Kidney (tissue), 14 donors: ENCODE results near the gene CRYBG2. TPM values are rescaled to one million over a fixed set of nuclear protein-coding genes. Genes with fewer than 3 reads are reported as not detected.
"Not testable (repeated sequence)": the region's sequence is repeated elsewhere in the genome, so short reads cannot be mapped to it uniquely, and the experiment has no call there.

ENCODE experiments used
- DNase-seq, 5 donors: peaks; one replicate each; pipeline ENCODE4 v3.0.0-alpha.2; 2013 to 2020
- FAIRE-seq: peaks from 2 replicates; lab custom pipeline; 2012; peaks lifted over from hg19 to GRCh38; lab: Jason Lieb, UNC
- H3K27ac ChIP-seq, 2 donors: one replicate each; pipeline ENCODE4 v1.7.0; 2013; ENCODE audit warnings: low read depth in 2 of 2, low read length in 2 of 2, inconsistent platforms in 1 of 2
- H3K27me3 ChIP-seq: one replicate; pipeline ENCODE4 v1.7.1; 2013; ENCODE audit warnings: low read length, inconsistent platforms; ENCODE audit not compliant: control insufficient read depth, insufficient read depth
- H3K36me3 ChIP-seq, 3 donors: one replicate each; pipeline versions ENCODE4 v1.7.0 to v1.7.1; 2013; ENCODE audit warnings: low read length in 3 of 3, control low read depth in 1 of 3, inconsistent platforms in 1 of 3; ENCODE audit not compliant: insufficient read depth in 3 of 3, control insufficient read depth in 2 of 3
- H3K4me1 ChIP-seq, 3 donors: one replicate each; pipeline versions ENCODE4 v1.7.0 to v1.7.1; 2013; ENCODE audit warnings: low read length in 3 of 3, inconsistent platforms in 1 of 3, low read depth in 1 of 3; ENCODE audit not compliant: control insufficient read depth in 2 of 3, insufficient read depth in 2 of 3
- H3K4me3 ChIP-seq, 3 donors: one replicate each; pipeline versions ENCODE4 v1.7.0 to v1.8.1; 2013; ENCODE audit warnings: low read length in 3 of 3, control low read depth in 1 of 3, inconsistent platforms in 1 of 3
- H3K9ac ChIP-seq, 3 donors: one replicate each; pipeline versions ENCODE4 v1.7.0 to v1.7.1; 2013; ENCODE audit warnings: low read length in 3 of 3, control low read depth in 1 of 3, inconsistent platforms in 1 of 3
- H3K9me3 ChIP-seq, 3 donors: one replicate each; pipeline versions ENCODE4 v1.7.0 to v1.7.1; 2013; ENCODE audit warnings: low read length in 3 of 3, control low read depth in 1 of 3, inconsistent platforms in 1 of 3; ENCODE audit not compliant: control insufficient read depth in 2 of 3, insufficient read depth in 1 of 3
- CTCF ChIP-seq: IDR thresholded peaks from 3 replicates; pipeline ENCODE4 v1.5.1; 2012; ENCODE audit warnings: mild to moderate bottlenecking, moderate library complexity, borderline replicate concordance; ENCODE audit not compliant: insufficient read depth; ENCODE audit errors: extremely low read depth
- intact Hi-C: fragments of 100-400 bp; cut with DNase I; formaldehyde crosslinking; loops from one replicate; pipeline ENCODE4 v1.11.1; 2022
- polyA plus RNA-seq: library from polyadenylated mRNA; stranded (reverse); fragments of 350-450 nt; fragmentation: Illumina TruSeq; extraction: RNeasy Lipid Tissue Mini Kit (QIAGEN cat#74804); gene quantifications from one replicate; pipeline ENCODE4 v1.2.3, GENCODE V29; 2014; ENCODE audit warnings: low read depth, low replicate concordance; ENCODE audit not compliant: insufficient read depth
- total RNA-seq: library from RNA; stranded (reverse); fragmentation: NEBNext Ultra II Directional; extraction: Animal tissue kit (Norgen Biotek cat#: 25700); gene quantifications from one replicate; pipeline ENCODE4 v1.2.1, GENCODE V29; 2021
- donor health status: control.
- donor health status: control.
- donor health status: control.
- donor health status: control.
- donor health status: control.
- donor health status: DM: yes; HTN: yes; CAD: no.
- donor health status: Normal renal cell carcinoma (clear cell type).

CRYBG2 gene
- total and polyA plus RNA-seq, 2 donors from 2014 or later: 2.2 TPM; not detected in 1

DNA sequence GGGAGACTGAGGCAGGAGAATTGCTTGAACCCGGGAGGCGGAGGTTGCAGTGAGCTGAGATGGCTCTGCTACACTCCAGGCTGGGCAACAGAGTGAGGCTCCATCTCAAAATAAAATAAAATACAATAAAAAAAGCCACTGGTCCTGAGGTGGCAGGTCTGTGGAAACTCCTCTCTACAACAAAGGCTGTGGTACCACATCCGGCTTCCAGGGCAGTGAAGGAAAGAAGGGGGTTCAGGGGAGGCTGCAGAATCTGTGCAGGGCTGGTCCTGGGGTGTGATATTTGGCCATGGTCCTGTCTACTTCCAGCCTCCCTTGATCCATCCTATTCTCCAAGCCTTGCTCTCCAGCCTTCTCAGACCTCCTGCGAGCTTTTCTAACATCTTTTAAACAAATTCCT, 19.4 kb upstream of the CRYBG2 start:
- no peak for TF ChIP-seq CTCF
- FAIRE-seq (no peak), DNase-seq (peak in 1 of 5 donors; percentile 21)
- Histone ChIP-seq H3K27me3 (no peaks in the 10 kb centered on the region), H3K9ac (no peak overlapping the region), H3K9me3 (no peaks in the 10 kb centered on the region), H3K36me3 (no peaks in the 10 kb centered on the region), H3K4me3 (no peak overlapping the region), H3K4me1 (no peaks in the 10 kb centered on the region), H3K27ac (no peak overlapping the region)
- intact Hi-C loops: no loop called here

DNA sequence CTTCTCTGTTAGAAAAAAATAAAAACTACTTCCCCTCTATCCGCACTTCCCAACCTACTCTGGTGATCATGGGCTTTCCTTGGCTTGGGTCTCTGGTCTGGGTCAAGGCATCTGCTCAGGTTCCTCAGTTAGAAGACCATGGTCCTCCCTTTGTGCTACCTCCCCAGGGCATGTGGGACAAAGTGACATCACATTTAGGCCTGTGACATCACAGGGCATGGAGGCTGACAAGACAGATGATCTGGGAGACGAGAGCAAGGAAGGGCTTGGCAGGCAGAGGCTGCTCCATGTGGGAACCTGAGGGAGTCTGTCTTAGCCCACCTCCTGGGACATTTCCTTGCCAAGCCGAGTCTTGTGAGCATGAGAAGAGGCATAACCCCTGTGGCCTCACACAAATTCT, 18.7 kb upstream of the CRYBG2 start, which contains the start of gene ZNF683:
Gene ZNF683 (minus strand): TSS at position 140 of the 400 bp plus-strand sequence. CDS start 4,179 bp downstream, outside the sequence.
- H3K4me1 ChIP-seq, H3K4me3 ChIP-seq, DNase-seq, H3K9ac ChIP-seq, H3K27me3 ChIP-seq, intact Hi-C loops, H3K27ac ChIP-seq, H3K9me3 ChIP-seq, FAIRE-seq, H3K36me3 ChIP-seq: not testable (repeated sequence)

- no peak overlapping the region for H3K9ac ChIP-seq
- H3K9me3 ChIP-seq: no peaks in the 10 kb centered on the region
- no peaks in the 10 kb centered on the region for H3K4me1 ChIP-seq
- DNase-seq (no peak), FAIRE-seq (no peak)
- no peak overlapping the region for H3K4me3 ChIP-seq
- TF ChIP-seq CTCF: no peak
- no peak overlapping the region for H3K27ac ChIP-seq
- no peaks in the 10 kb centered on the region for H3K36me3 ChIP-seq
- intact Hi-C loops: no loop called here
- H3K27me3 ChIP-seq: no peaks in the 10 kb centered on the region
These were observed 18.1 kb upstream of the CRYBG2 start for GRCh38 chr1:26372039-26372438.

- no peak for TF ChIP-seq CTCF
- FAIRE-seq (no peak), DNase-seq (no peak)
- Histone ChIP-seq H3K36me3 (no peaks in the 10 kb centered on the region), H3K9me3 (no peaks in the 10 kb centered on the region), H3K9ac (no peak overlapping the region), H3K27ac (no peak overlapping the region), H3K27me3 (no peaks in the 10 kb centered on the region), H3K4me1 (no peaks in the 10 kb centered on the region), H3K4me3 (no peak overlapping the region)
- intact Hi-C loops: no loop called here
These were observed 16.9 kb upstream of the CRYBG2 start for GRCh38 chr1:26370591-26371382.
